A549 (cell line): Measurements from ENCODE around the gene DMC1. TPM values are rescaled to one million over a fixed set of nuclear protein-coding genes. Genes with fewer than 3 reads are reported as not detected.

Source experiments
- ATAC-seq, 2 experiments: fragments of 200-7000 bp in 1 of 2; fragments of >200 bp in 1 of 2; cut with Nextera tagmentation in 1 of 2; cut with Tn5 transposase in 1 of 2; 3 replicates each; pipeline versions ENCODE4 v1.8.0 to v1.9.1; 2018 to 2020; ENCODE audit warnings: mild to moderate bottlenecking in 1 of 2, moderate library complexity in 1 of 2
- CTCF ChIA-PET: fragments of 300-600 bp; sonication (Branson Sonifier 250); formaldehyde crosslinking; extraction: SDS; loops from one replicate; lab custom pipeline; 2021; ENCODE audit warnings: antibody characterized with exemption, inconsistent platforms; lab: Yijun Ruan, JAX
- POLR2A ChIA-PET: fragments of 350-600 bp; formaldehyde crosslinking; extraction: SDS; loops from one replicate; lab custom pipeline; 2021; ENCODE audit warnings: antibody characterized with exemption, inconsistent platforms; lab: Yijun Ruan, JAX
- DNase-seq, 2 experiments: peaks; one replicate each; pipeline versions ENCODE4 v3.0.0 to v3.0.0-alpha.2; 2011 to 2016; ENCODE audit warnings: low read depth in 1 of 2, low spot score in 1 of 2
- FAIRE-seq: peaks from 2 replicates; lab custom pipeline; 2011; peaks lifted over from hg19 to GRCh38; lab: Jason Lieb, UNC
- H3K27ac ChIP-seq, 2 experiments: fragments of >200 bp; sonication (Bioruptor Twin); formaldehyde crosslinking; 3 replicates each; pipeline ENCODE4 v1.5.1; 2016 to 2017
- H3K4me1 ChIP-seq: fragments of >200 bp; sonication (Bioruptor Twin); formaldehyde crosslinking; 3 replicates; pipeline ENCODE4 v1.6.1; 2016
- H3K4me2 ChIP-seq: fragments of >200 bp; sonication (Bioruptor Twin); formaldehyde crosslinking; 3 replicates; pipeline ENCODE4 v1.6.1; 2016
- H3K4me3 ChIP-seq: fragments of >200 bp; sonication (Bioruptor Twin); formaldehyde crosslinking; 3 replicates; pipeline ENCODE4 v1.5.1; 2016
- H3K9me3 ChIP-seq: fragments of >200 bp; sonication (Bioruptor Twin); formaldehyde crosslinking; 3 replicates; pipeline ENCODE4 v1.6.1; 2016
- ATOH8 ChIP-seq: fragments of 250-450 bp; sonication (Bioruptor Pico); IDR thresholded peaks from 2 replicates; pipeline ENCODE4 v1.5.0; 2020; ENCODE audit warnings: low read depth, mild to moderate bottlenecking, moderate library complexity
- BHLHE40 ChIP-seq: IDR thresholded peaks from 2 replicates; pipeline ENCODE4 v1.6.1; 2012; ENCODE audit warnings: low read depth, low read length, inconsistent platforms
- EHMT2 ChIP-seq: fragments of 200-600 bp; sonication (generic); IDR thresholded peaks from 2 replicates; pipeline ENCODE4 v1.6.1; 2016; ENCODE audit warnings: antibody characterized with exemption, low read depth, mild to moderate bottlenecking, moderate library complexity
- ELK1 ChIP-seq: fragments of 150-350 bp; IDR thresholded peaks from 2 replicates; pipeline ENCODE4 v1.6.1; 2014; ENCODE audit warnings: low read depth, mild to moderate bottlenecking, low read length
- FOSL2 ChIP-seq, 2 experiments: fragments of 450-650 bp in 1 of 2; fragments of >200 bp in 1 of 2; sonication (Bioruptor Twin) in 1 of 2; formaldehyde crosslinking; IDR thresholded peaks; 2 replicates each; pipeline versions ENCODE4 v1.5.0 to v1.6.1; 2016 to 2020; ENCODE audit warnings: mild to moderate bottlenecking in 1 of 2, moderate library complexity in 1 of 2
- HES2 ChIP-seq: fragments of >200 bp; sonication (Bioruptor Twin); formaldehyde crosslinking; IDR thresholded peaks from 2 replicates; pipeline ENCODE4 v1.6.1; 2016
- HMGXB4 ChIP-seq: fragments of 250-450 bp; sonication (Bioruptor Pico); IDR thresholded peaks from 2 replicates; pipeline ENCODE4 v1.5.0; 2021; ENCODE audit warnings: mild to moderate bottlenecking, moderate library complexity, borderline replicate concordance
- KDM1A ChIP-seq: fragments of 200-600 bp; sonication (generic); IDR thresholded peaks from 2 replicates; pipeline ENCODE4 v1.6.1; 2016; ENCODE audit warnings: low read depth, mild to moderate bottlenecking
- PBX3 ChIP-seq: IDR thresholded peaks from 2 replicates; pipeline ENCODE4 v1.6.1; 2012
- POLR2AphosphoS2 ChIP-seq: conservative IDR thresholded peaks from 2 replicates; pipeline ENCODE4 v1.6.1; 2012; ENCODE audit warnings: low read length, improper control_type of control experiment, inconsistent platforms
- REST ChIP-seq: fragments of 200-600 bp; sonication (generic); IDR thresholded peaks from 2 replicates; pipeline ENCODE4 v1.6.1; 2016; ENCODE audit warnings: antibody characterized with exemption, mild to moderate bottlenecking, moderate library complexity
- RNF2 ChIP-seq: fragments of 200-600 bp; sonication (generic); IDR thresholded peaks from 2 replicates; pipeline ENCODE4 v1.6.1; 2016; ENCODE audit warnings: low read depth, mild to moderate bottlenecking, antibody characterized with exemption, moderate library complexity, borderline replicate concordance
- SREBF2 ChIP-seq: fragments of 450-650 bp; IDR thresholded peaks from 2 replicates; pipeline ENCODE4 v1.6.1; 2014; ENCODE audit warnings: mild to moderate bottlenecking, moderate library complexity
- ZFP36 ChIP-seq: fragments of 450-650 bp; IDR thresholded peaks from 2 replicates; pipeline ENCODE4 v1.6.1; 2014; ENCODE audit warnings: borderline replicate concordance; ENCODE audit not compliant: partially characterized antibody
- ZNF302 ChIP-seq: fragments of 250-450 bp; sonication (Bioruptor Pico); IDR thresholded peaks from 2 replicates; pipeline ENCODE4 v1.9.0; 2021; ENCODE audit warnings: inconsistent platforms, mild to moderate bottlenecking, moderate library complexity
- WGBS: methylation state at CpG from one replicate; pipeline ENCODE4 v1.1.6; 2017; ENCODE audit errors: missing lambda C conversion rate; 5-methylcytosine and 5-hydroxymethylcytosine counted together
- polyA plus RNA-seq, 4 experiments: library from polyadenylated mRNA; depleted of rRNA in 3 of 4; stranded (reverse); fragments of >200 nt; fragmentation: RNase III in 1 of 4; extraction: RNeasy Plus Mini Kit Qiagen cat#74134 plus additional on column Dnase treatment in 1 of 4; gene quantifications; 2 replicates in 3 of 4; 3 replicates in 1 of 4; pipeline ENCODE4 v1.2.3, GENCODE V29; 2011 to 2017

Gene DMC1
- polyA plus RNA-seq, 2 of the 4 experiments (the other 2 are of a cell fraction) = 5.7 to 6.4 TPM

- ATAC-seq (peak in 1 of 2 experiments; percentile 50; a peak in 1 of 6 replicates), FAIRE-seq (no peak)
- CTCF ChIA-PET = interaction anchor here (1.3 kb wide), 1 partner anchor 82 kb away, joined by 3 read pairs; no protein-coding TSS in a partner anchor
Observed at GRCh38 chr22:38494939-38495338, 75.0 kb downstream of the DMC1 start.

GRCh38 chr22:38494498-38494897 lies 75.5 kb downstream of the DMC1 start:
- 91% methylated on average over 2 of the region's 2 CpGs for WGBS
- H3K4me2 ChIP-seq = no peak overlapping the region
- H3K9me3 ChIP-seq = no peaks in the 10 kb centered on the region
- no peak for FAIRE-seq
- no peak overlapping the region for H3K27ac ChIP-seq
- DNase-seq = no peak
- no peak overlapping the region for H3K4me3 ChIP-seq
- ATAC-seq = no peak
- POLR2A ChIA-PET = no interaction called here
- H3K4me1 ChIP-seq = peaks cover 35% of the 10 kb centered on the region
- CTCF ChIA-PET = no interaction called here
- TF ChIP-seq BHLHE40 (no peak), FOSL2 (IDR thresholded peaks at IDR 0.05) (no peak), FOSL2 (CRISPR knock-in tag; IDR thresholded peaks at IDR 0.05) (no peak), HES2 (no peak), ZNF302 (CRISPR knock-in tag) (no peak), SREBF2 (no peak), ZFP36 (no peak), EHMT2 (no peak), HMGXB4 (no peak), ATOH8 (CRISPR knock-in tag) (no peak)

More at GRCh38 chr22:38494939-38495338, 75.0 kb downstream of the DMC1 start:
- Histone ChIP-seq H3K9me3 (no peaks in the 10 kb centered on the region), H3K4me1 (peaks cover 35% of the 10 kb centered on the region), H3K4me2 (no peak overlapping the region), H3K27ac (no peak overlapping the region), H3K4me3 (no peak overlapping the region)
- POLR2A ChIA-PET = no interaction called here
- DNase-seq = no peak
- 94% methylated on average over 12 of the region's 12 CpGs for WGBS
- no peak for TF ChIP-seq REST
- no peak for TF ChIP-seq HMGXB4
- no peak for TF ChIP-seq ELK1
- no peak for TF ChIP-seq RNF2
- no peak for TF ChIP-seq KDM1A
- TF ChIP-seq POLR2AphosphoS2 = no peak
- TF ChIP-seq PBX3 = no peak
- TF ChIP-seq SREBF2 = no peak
